GM23338 (cell line): ENCODE results near the gene NTN3. TPM values are rescaled to one million over a fixed set of nuclear protein-coding genes. Genes with fewer than 3 reads are reported as not detected.
A peak's percentile ranks its signal among the peaks of the same experiment; 100 is the strongest.

Experiments
- ATAC-seq: fragments of 200-7000 bp; cut with Tn5 transposase; 3 replicates; pipeline ENCODE4 v1.9.1; 2020
- DNase-seq: peaks from one replicate; pipeline ENCODE4 v3.0.0-alpha.2; 2015; ENCODE audit warnings: low spot score
- H2AFZ ChIP-seq: fragments of 200-600 bp; sonication (generic); 2 replicates; pipeline ENCODE4 v1.8.0; 2016; ENCODE audit warnings: antibody characterized with exemption, mild to moderate bottlenecking, moderate library complexity
- H3F3A ChIP-seq: fragments of 200-600 bp; sonication (generic); replicated peaks from 2 replicates; pipeline ENCODE4 v1.8.0; 2017; ENCODE audit warnings: antibody characterized with exemption, mixed run types, low read depth
- H3K27ac ChIP-seq: fragments of 200-600 bp; sonication (generic); 2 replicates; pipeline ENCODE4 v1.6.1; 2016; ENCODE audit warnings: low read depth
- H3K27me3 ChIP-seq: fragments of 200-600 bp; sonication (generic); 2 replicates; pipeline ENCODE4 v1.8.0; 2016; ENCODE audit warnings: mild to moderate bottlenecking, mixed run types, moderate library complexity; ENCODE audit not compliant: insufficient read depth
- H3K36me3 ChIP-seq: fragments of 200-600 bp; sonication (generic); 2 replicates; pipeline ENCODE4 v1.8.0; 2016; ENCODE audit warnings: mild to moderate bottlenecking; ENCODE audit not compliant: insufficient read depth
- H3K4me1 ChIP-seq: fragments of 200-600 bp; sonication (generic); 2 replicates; pipeline ENCODE4 v1.8.0; 2016; ENCODE audit warnings: mild to moderate bottlenecking, moderate library complexity; ENCODE audit not compliant: insufficient read depth
- H3K4me2 ChIP-seq: fragments of 200-600 bp; sonication (generic); 2 replicates; pipeline ENCODE4 v1.7.1; 2017; ENCODE audit warnings: mixed run types
- H3K4me3 ChIP-seq: fragments of 200-600 bp; sonication (generic); 2 replicates; pipeline ENCODE4 v1.6.1; 2016; ENCODE audit warnings: mixed run types
- H3K79me2 ChIP-seq: fragments of 200-600 bp; sonication (generic); replicated peaks from 2 replicates; pipeline ENCODE4 v1.8.0; 2017; ENCODE audit warnings: mild to moderate bottlenecking; ENCODE audit not compliant: insufficient read depth
- H3K9me2 ChIP-seq: fragments of 200-600 bp; sonication (generic); 2 replicates; pipeline ENCODE4 v1.8.0; 2017; ENCODE audit not compliant: insufficient read depth
- H4K20me1 ChIP-seq: fragments of 200-600 bp; sonication (generic); replicated peaks from 2 replicates; pipeline ENCODE4 v1.8.0; 2017; ENCODE audit warnings: mild to moderate bottlenecking; ENCODE audit not compliant: insufficient read depth
- H3K27ac Mint-ChIP-seq: 2 replicates; pipeline ENCODE4 v1.8.0; 2020; ENCODE audit warnings: inconsistent platforms, mild to moderate bottlenecking, moderate library complexity, mixed read lengths
- H3K27me3 Mint-ChIP-seq: 3 replicates; pipeline ENCODE4 v1.8.0; 2022; ENCODE audit warnings: low read depth, mild to moderate bottlenecking, moderate library complexity, mixed read lengths, inconsistent platforms; ENCODE audit not compliant: insufficient read depth, poor library complexity
- H3K36me3 Mint-ChIP-seq: 3 replicates; pipeline ENCODE4 v1.8.0; 2021; ENCODE audit warnings: low read depth, mild to moderate bottlenecking, inconsistent platforms, moderate library complexity, mixed read lengths
- H3K4me1 Mint-ChIP-seq: 3 replicates; pipeline ENCODE4 v1.8.0; 2020; ENCODE audit warnings: mild to moderate bottlenecking, inconsistent platforms, mixed read lengths
- H3K4me3 Mint-ChIP-seq: 3 replicates; pipeline ENCODE4 v1.8.0; 2021; ENCODE audit warnings: moderate library complexity, mild to moderate bottlenecking, inconsistent platforms, mixed read lengths
- H3K9me3 Mint-ChIP-seq: 3 replicates; pipeline ENCODE4 v1.8.0; 2020; ENCODE audit warnings: moderate library complexity, mild to moderate bottlenecking, inconsistent platforms, mixed read lengths
- CREB1 ChIP-seq: fragments of 250-450 bp; sonication (Bioruptor Pico); IDR thresholded peaks from 2 replicates; pipeline ENCODE4 v1.5.0; 2020; ENCODE audit warnings: low read depth, mild to moderate bottlenecking, moderate library complexity
- EZH2 ChIP-seq: fragments of 200-600 bp; sonication (generic); IDR thresholded peaks from one replicate; pipeline ENCODE4 v1.8.0; 2017; ENCODE audit warnings: antibody characterized with exemption, mild to moderate bottlenecking, low read depth; ENCODE audit not compliant: unreplicated experiment
- EZH2phosphoT487 ChIP-seq: fragments of 200-600 bp; sonication (generic); IDR thresholded peaks from one replicate; pipeline ENCODE4 v1.8.1; 2018; ENCODE audit warnings: antibody characterized with exemption; ENCODE audit not compliant: unreplicated experiment
- JUNB ChIP-seq: IDR thresholded peaks from one replicate; pipeline ENCODE4 v1.6.1; 2016; ENCODE audit warnings: antibody characterized with exemption; ENCODE audit not compliant: unreplicated experiment
- NANOG ChIP-seq: IDR thresholded peaks from 2 replicates; pipeline ENCODE4 v1.6.1; 2016; ENCODE audit warnings: antibody characterized with exemption, borderline replicate concordance
- POLR2AphosphoS5 ChIP-seq: IDR thresholded peaks from 2 replicates; pipeline ENCODE4 v1.6.1; 2016; ENCODE audit warnings: antibody characterized with exemption, low read depth
- REST ChIP-seq: IDR thresholded peaks from one replicate; pipeline ENCODE4 v1.6.1; 2018; ENCODE audit warnings: antibody characterized with exemption; ENCODE audit not compliant: unreplicated experiment
- STAT1 ChIP-seq: IDR thresholded peaks from one replicate; pipeline ENCODE4 v1.6.1; 2016; ENCODE audit warnings: antibody characterized with exemption; ENCODE audit not compliant: unreplicated experiment
- ZNF114 ChIP-seq: fragments of 250-450 bp; sonication (Bioruptor Pico); IDR thresholded peaks from 2 replicates; pipeline ENCODE4 v1.5.0; 2020; ENCODE audit warnings: mild to moderate bottlenecking, moderate library complexity
- ZNF331 ChIP-seq: fragments of 250-450 bp; sonication (Bioruptor Pico); IDR thresholded peaks from 2 replicates; pipeline ENCODE4 v1.5.0; 2020; ENCODE audit warnings: low read depth, mild to moderate bottlenecking, moderate library complexity
- ZNF462 ChIP-seq: fragments of 250-450 bp; sonication (Bioruptor Pico); IDR thresholded peaks from 2 replicates; pipeline ENCODE4 v1.5.0; 2020; ENCODE audit warnings: mild to moderate bottlenecking, moderate library complexity
- polyA plus RNA-seq: library from polyadenylated mRNA; unstranded; fragments of >200 nt; fragmentation: Nextera tagmentation; extraction: Ambion mirVana; gene quantifications from 2 replicates; pipeline ENCODE4 v1.2.1, GENCODE V29; 2016
- total RNA-seq: library from RNA; depleted of rRNA; stranded (reverse); fragments of >200 nt; shearing (Covaris generic); gene quantifications from 2 replicates; pipeline ENCODE4 v1.2.3, GENCODE V29; 2014
- TF ChIP-seq, protein P1 (sequence below): IDR thresholded peaks from 2 replicates; pipeline ENCODE4 v1.6.1; 2016; ENCODE audit warnings: antibody characterized with exemption
- TF ChIP-seq, protein P2 (sequence below), 2 experiments: fragments of 200-600 bp in 1 of 2; sonication (generic) in 1 of 2; conservative IDR thresholded peaks; 2 replicates each; pipeline versions ENCODE4 v1.5.1 to v1.6.1; 2016 to 2017; ENCODE audit warnings: antibody characterized with exemption in 2 of 2, low read depth in 2 of 2, mild to moderate bottlenecking in 2 of 2, moderate library complexity in 1 of 2

NTN3 gene
- total and polyA plus RNA-seq, 2 experiments from 2014 or later: 0.10 to 1.7 TPM

- DNase-seq: peak; percentile 91
- peaks cover 7% of the 10 kb centered on the region; the same call in 1 of the 2 replicates for H3K4me1 ChIP-seq
- Mint-ChIP-seq H3K36me3 (peaks cover 8% of the 10 kb centered on the region; the same call in 2 of the 3 replicates), H3K9me3 (no peaks in the 10 kb centered on the region), H3K4me1 (peaks cover 5% of the 10 kb centered on the region), H3K4me3 (peak overlapping the region; percentile 57; the same call in 2 of the 3 replicates), H3K27ac (no peak overlapping the region), H3K27me3 (no peaks in the 10 kb centered on the region)
- H3F3A ChIP-seq: peaks cover 4% of the 10 kb centered on the region; the same call in 1 of the 2 replicates
- no peaks in the 10 kb centered on the region for H3K79me2 ChIP-seq
- TF ChIP-seq JUNB (no peak), NANOG (no peak), REST (no peak), POLR2AphosphoS5 (0 out of 2 replicates have a peak, but pooled peaks have one; percentile 23), ZNF114 (no peak), ZNF462 (CRISPR knock-in tag) (no peak), STAT1 (no peak), EZH2phosphoT487 (no peak), ZNF331 (CRISPR knock-in tag) (no peak), EZH2 (no peak), CREB1 (CRISPR knock-in tag) (no peak)
- TF ChIP-seq, protein P1, sequence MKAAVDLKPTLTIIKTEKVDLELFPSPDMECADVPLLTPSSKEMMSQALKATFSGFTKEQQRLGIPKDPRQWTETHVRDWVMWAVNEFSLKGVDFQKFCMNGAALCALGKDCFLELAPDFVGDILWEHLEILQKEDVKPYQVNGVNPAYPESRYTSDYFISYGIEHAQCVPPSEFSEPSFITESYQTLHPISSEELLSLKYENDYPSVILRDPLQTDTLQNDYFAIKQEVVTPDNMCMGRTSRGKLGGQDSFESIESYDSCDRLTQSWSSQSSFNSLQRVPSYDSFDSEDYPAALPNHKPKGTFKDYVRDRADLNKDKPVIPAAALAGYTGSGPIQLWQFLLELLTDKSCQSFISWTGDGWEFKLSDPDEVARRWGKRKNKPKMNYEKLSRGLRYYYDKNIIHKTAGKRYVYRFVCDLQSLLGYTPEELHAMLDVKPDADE: no peak
- TF ChIP-seq, protein P2, sequence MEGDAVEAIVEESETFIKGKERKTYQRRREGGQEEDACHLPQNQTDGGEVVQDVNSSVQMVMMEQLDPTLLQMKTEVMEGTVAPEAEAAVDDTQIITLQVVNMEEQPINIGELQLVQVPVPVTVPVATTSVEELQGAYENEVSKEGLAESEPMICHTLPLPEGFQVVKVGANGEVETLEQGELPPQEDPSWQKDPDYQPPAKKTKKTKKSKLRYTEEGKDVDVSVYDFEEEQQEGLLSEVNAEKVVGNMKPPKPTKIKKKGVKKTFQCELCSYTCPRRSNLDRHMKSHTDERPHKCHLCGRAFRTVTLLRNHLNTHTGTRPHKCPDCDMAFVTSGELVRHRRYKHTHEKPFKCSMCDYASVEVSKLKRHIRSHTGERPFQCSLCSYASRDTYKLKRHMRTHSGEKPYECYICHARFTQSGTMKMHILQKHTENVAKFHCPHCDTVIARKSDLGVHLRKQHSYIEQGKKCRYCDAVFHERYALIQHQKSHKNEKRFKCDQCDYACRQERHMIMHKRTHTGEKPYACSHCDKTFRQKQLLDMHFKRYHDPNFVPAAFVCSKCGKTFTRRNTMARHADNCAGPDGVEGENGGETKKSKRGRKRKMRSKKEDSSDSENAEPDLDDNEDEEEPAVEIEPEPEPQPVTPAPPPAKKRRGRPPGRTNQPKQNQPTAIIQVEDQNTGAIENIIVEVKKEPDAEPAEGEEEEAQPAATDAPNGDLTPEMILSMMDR (conservative IDR thresholded peaks at IDR 0.05; ENCODE audit: low read depth in 2 of 2): peak; percentile 95
- H4K20me1 ChIP-seq: no peaks in the 10 kb centered on the region; the same call in 1 of the 2 replicates
- H3K4me2 ChIP-seq: peak overlapping the region; percentile 88
- peak overlapping the region; percentile 59; the same call in 1 of the 2 replicates for H3K27ac ChIP-seq
- no peaks in the 10 kb centered on the region for H3K9me2 ChIP-seq
- no peaks in the 10 kb centered on the region for H3K36me3 ChIP-seq
- ATAC-seq: peak; percentile 95
- H2AFZ ChIP-seq: peak overlapping the region; percentile 92
- H3K27me3 ChIP-seq: no peaks in the 10 kb centered on the region
- H3K4me3 ChIP-seq: peak overlapping the region; percentile 69
These were observed 30.0 kb downstream of the NTN3 start for GRCh38 chr16:2500918-2501750.
